Right renal cortex interstitium (tissue), 3 donors: Measurements from ENCODE around the gene OR8G1. TPM values are rescaled to one million over a fixed set of nuclear protein-coding genes. Genes with fewer than 3 reads are reported as not detected.
"Not testable (repeated sequence)": the region's sequence is repeated elsewhere in the genome, so short reads cannot be mapped to it uniquely, and the experiment has no call there.

ENCODE experiments used
- DNase-seq, 3 donors: peaks; one replicate each; pipeline ENCODE4 v3.0.0-alpha.2; 2013; ENCODE audit warnings: low read depth in 3 of 3, low spot score in 2 of 3
- polyA plus RNA-seq, 3 donors: library from polyadenylated mRNA; unstranded; fragments of 120-200 nt; gene quantifications; one replicate each; pipeline ENCODE4 v1.2.1, GENCODE V29; 2013; ENCODE audit not compliant: insufficient read length in 3 of 3

The OR8G1 gene, protein sequence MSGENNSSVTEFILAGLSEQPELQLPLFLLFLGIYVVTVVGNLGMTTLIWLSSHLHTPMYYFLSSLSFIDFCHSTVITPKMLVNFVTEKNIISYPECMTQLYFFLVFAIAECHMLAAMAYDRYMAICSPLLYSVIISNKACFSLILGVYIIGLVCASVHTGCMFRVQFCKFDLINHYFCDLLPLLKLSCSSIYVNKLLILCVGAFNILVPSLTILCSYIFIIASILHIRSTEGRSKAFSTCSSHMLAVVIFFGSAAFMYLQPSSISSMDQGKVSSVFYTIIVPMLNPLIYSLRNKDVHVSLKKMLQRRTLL
- not detected for polyA plus RNA-seq

DNA sequence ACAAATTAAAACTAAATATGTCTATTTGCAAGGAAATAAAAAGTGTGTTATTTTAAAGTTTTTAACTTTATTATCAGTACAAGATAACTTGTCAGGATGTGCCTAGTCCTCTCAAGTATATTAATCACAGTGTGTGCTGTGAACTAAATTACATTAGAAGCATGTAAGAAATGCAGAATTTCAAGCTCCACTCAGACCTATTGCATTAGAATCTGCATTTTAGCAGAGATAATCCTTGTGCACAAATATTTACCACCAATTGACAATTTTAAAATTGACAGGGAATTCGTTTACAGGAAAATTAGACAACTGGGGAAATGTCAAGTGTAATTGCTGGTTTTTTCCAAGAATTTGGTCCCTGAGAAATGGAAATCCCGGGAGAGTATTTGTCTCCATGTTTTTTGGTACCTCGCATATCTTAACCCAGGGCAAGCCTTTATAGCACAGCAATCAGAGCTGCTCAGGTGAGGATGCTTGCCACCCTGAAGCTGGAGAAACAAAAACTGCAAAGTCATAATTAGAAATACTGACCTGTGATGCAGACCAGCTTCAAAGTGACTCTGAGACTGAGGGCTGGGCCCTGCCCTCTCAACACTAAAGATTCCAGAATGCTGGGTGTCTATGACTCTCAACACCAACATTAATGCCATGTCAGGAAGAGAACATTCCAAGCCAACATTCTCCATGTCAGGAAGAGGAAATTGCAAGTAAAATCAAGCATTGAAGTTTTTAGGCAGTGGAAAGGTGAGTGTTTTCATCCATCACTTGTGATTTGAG is at the start of gene OR8G1:
OR8G1 (plus strand) TSS at position 475 of the 777 bp plus-strand sequence. CDS start 8,581 bp downstream, outside the sequence.
- DNase-seq, result no peak

GRCh38 chr11:124193221-124194010 is 47.5 kb upstream of the OR8G1 start:
- no peak for DNase-seq

- DNase-seq, result no peak
Observed at GRCh38 chr11:124194293-124195188, 46.4 kb upstream of the OR8G1 start.

GRCh38 chr11:124195189-124195734 is 45.6 kb upstream of the OR8G1 start:
- DNase-seq, result no peak

DNA sequence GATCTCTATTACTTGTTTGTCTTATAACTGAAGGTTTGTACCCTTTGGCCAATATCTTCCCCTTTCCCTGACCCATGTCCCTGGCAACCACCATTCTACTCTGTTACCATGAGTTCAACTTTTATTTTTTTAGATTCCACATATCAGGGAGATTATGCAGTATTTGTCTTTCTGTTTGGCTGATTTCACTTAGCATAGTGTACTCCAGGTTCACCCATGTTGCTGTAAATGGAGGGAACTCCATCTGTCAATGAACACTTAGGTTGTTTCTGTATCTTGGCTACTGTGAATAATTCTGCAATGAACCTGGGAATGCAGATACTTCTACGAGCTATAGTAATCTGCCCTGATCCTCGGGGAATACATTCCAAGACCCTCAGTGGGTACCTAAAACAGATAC is 42.9 kb upstream of the OR8G1 start:
- no peak for DNase-seq

- no peak for DNase-seq
Observed at GRCh38 chr11:124198897-124199296, 42.0 kb upstream of the OR8G1 start.

DNA sequence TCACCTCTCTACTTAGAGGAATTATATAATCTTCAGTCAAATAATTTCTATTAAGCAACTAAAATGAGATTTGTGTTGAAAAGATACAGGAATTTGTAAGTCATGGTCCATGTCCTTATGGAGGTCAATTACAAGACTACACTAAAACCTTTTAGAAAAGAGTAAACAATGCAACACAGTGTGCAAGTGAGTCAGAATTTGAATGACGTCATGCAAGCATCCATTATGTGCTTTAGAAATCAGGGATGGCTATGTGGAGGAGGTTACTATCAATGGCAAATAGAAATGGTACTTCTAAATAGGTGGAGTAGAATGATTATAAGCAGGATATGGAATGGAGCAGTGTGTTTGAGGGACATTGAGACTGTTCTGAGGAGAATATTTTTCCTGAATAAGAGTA is 41.2 kb upstream of the OR8G1 start:
- no peak for DNase-seq

DNA sequence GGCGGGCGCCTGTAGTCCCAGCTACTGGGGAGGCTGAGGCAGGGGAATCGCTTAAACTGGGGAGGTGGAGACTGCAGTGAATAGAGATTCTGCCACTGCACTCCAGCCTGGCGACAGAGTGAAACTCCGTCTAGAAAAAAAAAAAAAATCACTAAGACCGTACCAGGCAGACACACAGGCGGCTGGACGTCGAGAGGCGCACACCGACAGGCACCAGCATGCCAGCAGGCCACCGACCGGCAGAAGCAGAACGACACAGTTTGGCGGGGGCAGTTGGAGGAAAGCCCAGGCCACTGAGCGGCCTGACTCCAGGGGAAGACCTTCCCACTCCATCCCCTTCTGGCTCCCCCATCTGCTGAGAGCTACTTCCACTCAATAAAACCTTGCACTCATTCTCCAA is 40.2 kb upstream of the OR8G1 start:
- DNase-seq, result no peak

GRCh38 chr11:124202951-124203350 is 37.9 kb upstream of the OR8G1 start:
- DNase-seq, result no peak

- DNase-seq, result no peak
Observed at GRCh38 chr11:124204008-124204407, 36.9 kb upstream of the OR8G1 start.

DNA sequence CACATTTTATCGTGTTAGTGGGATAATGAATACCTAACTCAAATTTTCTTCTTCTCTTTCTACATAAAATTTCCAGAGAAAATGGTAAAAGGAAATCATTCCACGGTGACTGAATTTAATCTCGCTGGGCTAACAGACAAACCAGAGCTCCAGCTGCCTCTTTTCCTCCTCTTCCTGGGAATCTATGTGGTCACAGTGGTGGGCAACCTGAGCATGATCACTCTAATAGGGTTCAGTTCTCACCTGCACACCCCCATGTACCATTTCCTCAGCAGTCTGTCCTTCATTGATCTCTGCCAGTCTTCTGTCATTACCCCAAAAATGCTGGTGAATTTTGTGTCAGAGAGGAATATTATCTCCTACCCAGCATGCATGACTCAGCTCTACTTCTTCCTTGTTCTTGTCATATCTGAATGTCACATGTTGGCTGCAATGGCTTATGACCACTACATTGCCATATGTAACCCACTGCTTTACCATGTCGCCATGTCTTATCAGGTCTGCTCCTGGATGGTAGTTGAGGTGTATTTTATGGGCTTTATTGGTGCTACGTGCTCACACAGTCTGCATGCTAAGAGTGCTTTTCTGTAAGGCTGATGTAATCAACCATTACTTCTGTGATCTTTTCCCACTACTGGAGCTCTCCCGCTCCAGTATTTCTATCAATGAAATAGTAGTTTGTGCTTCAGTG is 33.6 kb upstream of the OR8G1 start:
- DNase-seq, result no peak

DNA sequence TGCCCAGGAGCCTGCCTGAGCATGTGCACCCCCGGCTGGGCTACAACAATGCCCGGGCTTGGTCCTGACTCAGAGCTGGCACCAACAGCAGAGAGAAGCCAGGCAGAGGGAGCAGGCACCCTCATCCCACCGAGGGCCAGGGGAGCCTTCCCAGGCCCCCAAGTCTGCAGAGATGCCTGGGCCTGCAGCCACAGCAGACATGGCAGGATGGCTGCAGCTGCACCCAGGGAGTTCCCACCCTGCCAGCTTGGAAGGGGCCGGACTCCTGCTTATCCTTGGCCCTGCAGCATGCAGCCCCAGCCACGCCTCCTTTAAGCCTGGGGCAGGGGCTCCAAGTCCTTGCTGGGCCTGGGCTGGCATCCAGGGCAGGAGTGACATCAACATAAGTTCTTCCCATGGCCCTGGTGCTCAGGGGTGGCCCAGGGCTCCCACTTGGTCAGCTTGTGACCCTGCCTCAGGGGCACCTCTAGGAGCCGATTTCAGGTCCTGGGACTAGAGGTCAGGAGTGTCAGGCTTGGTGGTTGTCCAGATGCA is 31.0 kb upstream of the OR8G1 start:
- no peak for DNase-seq

DNA sequence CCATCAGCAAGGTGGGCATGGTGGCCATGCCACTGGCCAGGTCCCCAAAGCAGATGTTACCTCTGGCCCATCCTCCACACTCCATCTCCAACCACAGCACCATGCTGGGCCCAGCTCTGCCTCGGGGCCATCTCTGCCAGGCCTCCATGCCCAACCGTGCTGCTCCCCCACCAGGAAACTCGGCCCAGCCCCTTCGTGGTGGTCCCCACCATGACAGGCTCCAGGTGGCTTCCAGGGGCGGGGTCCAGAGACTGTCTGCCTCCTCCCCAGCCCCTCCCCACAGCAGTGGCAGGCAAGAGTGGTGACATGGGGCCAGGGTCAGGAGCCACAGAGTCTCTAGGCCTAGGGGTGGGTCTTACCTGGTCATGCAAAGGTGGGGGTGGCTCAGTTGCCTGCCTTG is 30.5 kb upstream of the OR8G1 start:
- DNase-seq, result no peak

GRCh38 chr11:124211321-124211720 is 29.6 kb upstream of the OR8G1 start:
- DNase-seq, result no peak

GRCh38 chr11:124214027-124214426 is 26.9 kb upstream of the OR8G1 start:
- DNase-seq, result no peak

GRCh38 chr11:124219126-124219525 is 21.8 kb upstream of the OR8G1 start:
- no peak for DNase-seq

GRCh38 chr11:124222407-124222806 is 18.5 kb upstream of the OR8G1 start:
- DNase-seq, result no peak

DNA sequence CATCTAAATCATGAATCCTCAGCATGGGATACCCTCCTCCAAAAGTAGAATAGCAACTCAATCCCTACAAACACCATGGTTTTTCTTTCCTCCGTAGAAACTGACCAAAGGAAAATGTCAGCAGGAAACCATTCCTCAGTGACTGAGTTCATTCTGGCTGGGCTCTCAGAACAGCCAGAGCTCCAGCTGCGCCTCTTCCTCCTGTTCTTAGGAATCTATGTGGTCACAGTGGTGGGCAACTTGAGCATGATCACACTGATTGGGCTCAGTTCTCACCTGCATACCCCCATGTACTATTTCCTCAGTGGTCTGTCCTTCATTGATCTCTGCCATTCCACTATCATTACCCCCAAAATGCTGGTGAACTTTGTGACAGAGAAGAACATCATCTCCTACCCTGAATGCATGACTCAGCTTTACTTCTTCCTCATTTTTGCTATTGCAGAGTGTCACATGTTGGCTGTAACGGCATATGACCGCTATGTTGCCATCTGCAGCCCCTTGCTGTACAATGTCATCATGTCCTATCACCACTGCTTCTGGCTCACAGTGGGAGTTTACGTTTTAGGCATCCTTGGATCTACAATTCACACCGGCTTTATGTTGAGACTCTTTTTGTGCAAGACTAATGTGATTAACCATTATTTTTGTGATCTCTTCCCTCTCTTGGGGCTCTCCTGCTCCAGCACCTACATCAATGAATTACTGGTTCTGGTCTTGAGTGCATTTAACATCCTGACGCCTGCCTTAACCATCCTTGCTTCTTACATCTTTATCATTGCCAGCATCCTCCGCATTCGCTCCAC is 16.1 kb upstream of the OR8G1 start:
- not testable (repeated sequence) for DNase-seq
